Measurements from ENCODE around the gene SEC14L3. TPM values are rescaled to one million over a fixed set of nuclear protein-coding genes. Genes with fewer than 3 reads are reported as not detected.

SEC14L3 gene
- total RNA-seq, 1 donor from 2014 or later: not detected

- H3K4me3 ChIP-seq (ENCODE audit: low read depth, low read length): no peak overlapping the region
- DNase-seq (ENCODE audit: low read depth): peak; percentile 54
- TF ChIP-seq CTCF (conservative IDR thresholded peaks at IDR 0.05; ENCODE audit: low read depth, low read length): no peak
Observed at GRCh38 chr22:30420347-30421125, 51.3 kb downstream of the SEC14L3 start.

GRCh38 chr22:30416837-30417236, 55.0 kb downstream of the SEC14L3 start:
- no peak overlapping the region for H3K4me3 ChIP-seq (ENCODE audit: low read depth, low read length)
- no peak for TF ChIP-seq CTCF (conservative IDR thresholded peaks at IDR 0.05; ENCODE audit: low read depth, low read length)
- no peak for DNase-seq (ENCODE audit: low read depth)

GRCh38 chr22:30416403-30416802, 55.4 kb downstream of the SEC14L3 start:
- H3K4me3 ChIP-seq (ENCODE audit: low read depth, low read length): no peak overlapping the region
- no peak for TF ChIP-seq CTCF (conservative IDR thresholded peaks at IDR 0.05; ENCODE audit: low read depth, low read length)
- DNase-seq (ENCODE audit: low read depth): no peak

- DNase-seq (ENCODE audit: low read depth): no peak
- H3K4me3 ChIP-seq (ENCODE audit: low read depth, low read length): no peak overlapping the region
- no peak for TF ChIP-seq CTCF (conservative IDR thresholded peaks at IDR 0.05; ENCODE audit: low read depth, low read length)
Observed at GRCh38 chr22:30414525-30415047, 57.2 kb downstream of the SEC14L3 start.

GRCh38 chr22:30413745-30414524, 57.9 kb downstream of the SEC14L3 start:
- TF ChIP-seq CTCF (conservative IDR thresholded peaks at IDR 0.05; ENCODE audit: low read depth, low read length): no peak
- H3K4me3 ChIP-seq (ENCODE audit: low read depth, low read length): no peak overlapping the region
- DNase-seq (ENCODE audit: low read depth): no peak

- H3K4me3 ChIP-seq (ENCODE audit: low read depth, low read length): no peak overlapping the region
- TF ChIP-seq CTCF (conservative IDR thresholded peaks at IDR 0.05; ENCODE audit: low read depth, low read length): no peak
- no peak for DNase-seq (ENCODE audit: low read depth)
Observed at GRCh38 chr22:30413001-30413400, 58.8 kb downstream of the SEC14L3 start.

All from epithelial cell of proximal tubule (primary cell).